Glutamatergic neuron (in vitro differentiated cells): ENCODE data around the gene DDX42. TPM values are rescaled to one million over a fixed set of nuclear protein-coding genes. Genes with fewer than 3 reads are reported as not detected.

ENCODE experiments used
- DNase-seq: peaks from one replicate; pipeline ENCODE4 v3.0.0; 2022
- H3K27ac Mint-ChIP-seq: one replicate; pipeline ENCODE4 v1.8.0; 2020; ENCODE audit warnings: mild to moderate bottlenecking, mixed read lengths, inconsistent platforms; ENCODE audit not compliant: unreplicated experiment
- H3K27me3 Mint-ChIP-seq: one replicate; pipeline ENCODE4 v1.8.0; 2020; ENCODE audit warnings: mild to moderate bottlenecking, moderate library complexity, mixed read lengths, inconsistent platforms; ENCODE audit not compliant: unreplicated experiment
- H3K36me3 Mint-ChIP-seq: one replicate; pipeline ENCODE4 v1.8.0; 2020; ENCODE audit warnings: mild to moderate bottlenecking, mixed read lengths, inconsistent platforms; ENCODE audit not compliant: unreplicated experiment
- H3K4me1 Mint-ChIP-seq: one replicate; pipeline ENCODE4 v1.8.0; 2020; ENCODE audit warnings: mild to moderate bottlenecking, low read depth, mixed read lengths, inconsistent platforms; ENCODE audit not compliant: unreplicated experiment
- H3K4me3 Mint-ChIP-seq: one replicate; pipeline ENCODE4 v1.8.0; 2020; ENCODE audit warnings: mild to moderate bottlenecking, mixed read lengths, inconsistent platforms; ENCODE audit not compliant: unreplicated experiment
- H3K9me3 Mint-ChIP-seq: one replicate; pipeline ENCODE4 v1.8.0; 2020; ENCODE audit warnings: mild to moderate bottlenecking, moderate library complexity, mixed read lengths, inconsistent platforms; ENCODE audit not compliant: unreplicated experiment
- CTCF ChIP-seq: fragments of 200-600 bp; sonication (generic); IDR thresholded peaks from one replicate; pipeline ENCODE4 v1.5.0; 2021; ENCODE audit not compliant: partially characterized antibody, unreplicated experiment
- total RNA-seq: library from RNA; stranded (reverse); fragmentation: NEBNext Ultra II Directional; extraction: Animal tissue kit (Norgen Biotek cat#: 25700); gene quantifications from one replicate; pipeline ENCODE4 v1.2.1, GENCODE V29; 2021; ENCODE audit not compliant: unreplicated experiment

Gene DDX42
- total RNA-seq, 1 donor from 2014 or later, result 181 TPM

- no peak for DNase-seq
- no peaks in the 10 kb centered on the region for H3K36me3 Mint-ChIP-seq
- TF ChIP-seq CTCF, result no peak
- H3K4me1 Mint-ChIP-seq, result peaks cover 12% of the 10 kb centered on the region
- peaks cover 13% of the 10 kb centered on the region for H3K9me3 Mint-ChIP-seq
- no peak overlapping the region for H3K4me3 Mint-ChIP-seq
- peak overlapping the region; percentile 33 for H3K27ac Mint-ChIP-seq
- H3K27me3 Mint-ChIP-seq, result peaks cover 11% of the 10 kb centered on the region
Observed at GRCh38 chr17:63830904-63831491, 57.0 kb downstream of the DDX42 start.

GRCh38 chr17:63831505-63831904 is 57.5 kb downstream of the DDX42 start:
- H3K27me3 Mint-ChIP-seq, result peaks cover 8% of the 10 kb centered on the region
- DNase-seq, result no peak
- no peak for TF ChIP-seq CTCF
- peaks cover 13% of the 10 kb centered on the region for H3K9me3 Mint-ChIP-seq
- no peak overlapping the region for H3K4me3 Mint-ChIP-seq
- peaks cover 9% of the 10 kb centered on the region for H3K4me1 Mint-ChIP-seq
- H3K36me3 Mint-ChIP-seq, result no peaks in the 10 kb centered on the region
- H3K27ac Mint-ChIP-seq, result no peak overlapping the region

GRCh38 chr17:63832014-63832413 is 58.0 kb downstream of the DDX42 start:
- H3K9me3 Mint-ChIP-seq, result peaks cover 10% of the 10 kb centered on the region
- TF ChIP-seq CTCF, result no peak
- H3K4me1 Mint-ChIP-seq, result peaks cover 9% of the 10 kb centered on the region
- peaks cover 8% of the 10 kb centered on the region for H3K27me3 Mint-ChIP-seq
- peak overlapping the region; percentile 30 for H3K4me3 Mint-ChIP-seq
- H3K36me3 Mint-ChIP-seq, result no peaks in the 10 kb centered on the region
- H3K27ac Mint-ChIP-seq, result no peak overlapping the region
- DNase-seq, result no peak

- H3K4me1 Mint-ChIP-seq, result peaks cover 9% of the 10 kb centered on the region
Observed at GRCh38 chr17:63832455-63832854, 58.5 kb downstream of the DDX42 start.

More at GRCh38 chr17:63832455-63832854, 58.5 kb downstream of the DDX42 start:
- TF ChIP-seq CTCF, result no peak
- Mint-ChIP-seq H3K36me3 (no peaks in the 10 kb centered on the region), H3K4me3 (peak overlapping the region; percentile 30), H3K27ac (no peak overlapping the region), H3K27me3 (peaks cover 7% of the 10 kb centered on the region), H3K9me3 (peaks cover 8% of the 10 kb centered on the region)
- DNase-seq, result no peak
